Activated T-cell treated with anti-CD3 and anti-CD28 coated beads, Interleukin-2, amount 50 U/mL, for 72 hours (primary cell): ENCODE results near the gene ASTN2. TPM values are rescaled to one million over a fixed set of nuclear protein-coding genes. Genes with fewer than 3 reads are reported as not detected.

ENCODE experiments used
- ATAC-seq, 2 donors: fragments of 150-1000 bp; cut with Tn5 transposase; replicated peaks in 1 of 2; 2 replicates each; pipeline ENCODE4 v1.10.0; 2021; ENCODE audit warnings: moderate library complexity in 2 of 2, mild to moderate bottlenecking in 1 of 2
- DNase-seq, 2 donors: peaks; one replicate each; pipeline ENCODE4 v3.0.0; 2021 to 2022; ENCODE audit warnings: mixed read lengths in 1 of 2
- H3K27ac Mint-ChIP-seq: one replicate; pipeline ENCODE4 v1.8.0; 2022; ENCODE audit warnings: mild to moderate bottlenecking, moderate library complexity, mixed read lengths
- H3K27me3 Mint-ChIP-seq: one replicate; pipeline ENCODE4 v1.8.0; 2022; ENCODE audit warnings: low read depth, mixed read lengths
- H3K36me3 Mint-ChIP-seq, 2 donors: one replicate each; pipeline ENCODE4 v1.8.0; 2022; ENCODE audit warnings: mixed read lengths in 2 of 2, mild to moderate bottlenecking in 1 of 2; ENCODE audit not compliant: insufficient read depth in 2 of 2
- H3K4me1 Mint-ChIP-seq: one replicate; pipeline ENCODE4 v1.8.0; 2022; ENCODE audit warnings: low read depth, mixed read lengths
- H3K4me3 Mint-ChIP-seq, 2 donors: one replicate each; pipeline ENCODE4 v1.8.0; 2022; ENCODE audit warnings: mild to moderate bottlenecking in 2 of 2, mixed read lengths in 2 of 2, moderate library complexity in 2 of 2
- H3K9me3 Mint-ChIP-seq, 2 donors: one replicate each; pipeline ENCODE4 v1.8.0; 2022; ENCODE audit warnings: mixed read lengths in 2 of 2
- total RNA-seq, 2 donors: library from RNA; stranded (reverse); gene quantifications; one replicate each; pipeline ENCODE4 v1.2.3, GENCODE V29; 2022

The ASTN2 gene
- total RNA-seq, 2 donors from 2014 or later: 4.2 to 5.6 TPM

- Mint-ChIP-seq H3K4me3 (no peak overlapping the region), H3K27ac (no peak overlapping the region), H3K27me3 (no peaks in the 10 kb centered on the region), H3K36me3 (no peaks in the 10 kb centered on the region), H3K4me1 (no peaks in the 10 kb centered on the region), H3K9me3 (no peaks in the 10 kb centered on the region)
- DNase-seq: no peak
- no peak for ATAC-seq
Observed at GRCh38 chr9:116765011-116765410, 649.8 kb downstream of the ASTN2 start.

DNA sequence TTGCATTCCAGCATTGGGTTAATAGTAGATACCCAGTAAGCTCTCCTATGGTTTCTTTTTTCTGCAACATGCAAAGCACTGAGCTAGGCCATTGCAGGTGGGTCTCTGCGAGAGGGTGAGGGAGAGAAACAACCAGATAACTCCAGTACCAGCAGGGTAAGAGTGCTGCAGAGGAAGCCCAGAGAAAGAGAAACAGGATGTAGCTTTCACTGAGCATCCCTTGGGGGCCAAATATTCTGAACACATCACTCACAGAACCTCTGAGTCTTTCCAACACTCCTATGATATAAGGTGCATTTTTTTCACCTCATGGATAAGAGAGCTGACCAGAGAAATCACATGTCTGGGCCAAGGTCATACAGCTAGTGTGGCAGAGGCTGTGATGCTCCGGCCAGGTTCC, 651.1 kb downstream of the ASTN2 start:
- H3K4me1 Mint-ChIP-seq: no peaks in the 10 kb centered on the region
- no peak overlapping the region for H3K4me3 Mint-ChIP-seq
- ATAC-seq (no peak), DNase-seq (no peak)
- no peaks in the 10 kb centered on the region for H3K36me3 Mint-ChIP-seq
- H3K9me3 Mint-ChIP-seq: no peaks in the 10 kb centered on the region
- H3K27me3 Mint-ChIP-seq: no peaks in the 10 kb centered on the region
- H3K27ac Mint-ChIP-seq: no peak overlapping the region

GRCh38 chr9:116760636-116761035, 654.2 kb downstream of the ASTN2 start:
- DNase-seq: no peak
- ATAC-seq: no peak
- Mint-ChIP-seq H3K27me3 (peaks cover 6% of the 10 kb centered on the region), H3K9me3 (peaks cover 0 to under 1% of the 10 kb centered on the region in 2 donors), H3K4me1 (no peaks in the 10 kb centered on the region), H3K27ac (no peak overlapping the region), H3K36me3 (no peaks in the 10 kb centered on the region), H3K4me3 (no peak overlapping the region)

- H3K4me1 Mint-ChIP-seq: no peaks in the 10 kb centered on the region
- ATAC-seq: no peak
- no peak overlapping the region for H3K4me3 Mint-ChIP-seq
- H3K36me3 Mint-ChIP-seq: no peaks in the 10 kb centered on the region
- peaks cover 0 to 2% of the 10 kb centered on the region in 2 donors for H3K9me3 Mint-ChIP-seq
- DNase-seq: no peak
- peaks cover 6% of the 10 kb centered on the region for H3K27me3 Mint-ChIP-seq
- no peak overlapping the region for H3K27ac Mint-ChIP-seq
Observed at GRCh38 chr9:116757030-116757429, 657.8 kb downstream of the ASTN2 start.

GRCh38 chr9:116753389-116753788, 661.5 kb downstream of the ASTN2 start:
- ATAC-seq (no peak), DNase-seq (no peak)
- Mint-ChIP-seq H3K9me3 (peaks cover 0 to 2% of the 10 kb centered on the region in 2 donors), H3K4me1 (no peaks in the 10 kb centered on the region), H3K4me3 (no peak overlapping the region), H3K27me3 (peaks cover 18% of the 10 kb centered on the region), H3K27ac (no peak overlapping the region), H3K36me3 (no peaks in the 10 kb centered on the region)

DNA sequence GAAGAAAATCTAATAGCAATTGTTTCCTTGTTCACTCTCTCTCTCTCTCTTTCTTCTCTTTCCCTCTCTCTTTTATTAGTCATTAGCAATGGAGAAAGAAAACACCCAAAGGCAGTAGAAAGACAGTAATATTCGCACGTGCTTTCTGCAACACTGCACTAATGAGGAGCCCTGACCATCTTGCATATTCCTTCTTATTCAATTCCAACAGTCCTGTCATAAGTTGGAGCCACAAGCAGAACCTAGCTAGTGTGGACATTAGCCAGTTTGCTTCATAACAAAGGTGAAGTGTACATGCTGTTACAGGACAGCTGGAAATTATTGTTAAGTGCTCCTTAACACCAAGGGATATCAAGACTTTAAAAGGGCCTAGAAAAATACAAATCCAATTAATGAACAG, 664.3 kb downstream of the ASTN2 start:
- Mint-ChIP-seq H3K4me1 (no peaks in the 10 kb centered on the region), H3K4me3 (no peak overlapping the region), H3K27me3 (peaks cover 20% of the 10 kb centered on the region), H3K27ac (no peak overlapping the region), H3K36me3 (no peaks in the 10 kb centered on the region), H3K9me3 (peaks cover 0 to under 1% of the 10 kb centered on the region in 2 donors)
- ATAC-seq: no peak
- no peak for DNase-seq

DNA sequence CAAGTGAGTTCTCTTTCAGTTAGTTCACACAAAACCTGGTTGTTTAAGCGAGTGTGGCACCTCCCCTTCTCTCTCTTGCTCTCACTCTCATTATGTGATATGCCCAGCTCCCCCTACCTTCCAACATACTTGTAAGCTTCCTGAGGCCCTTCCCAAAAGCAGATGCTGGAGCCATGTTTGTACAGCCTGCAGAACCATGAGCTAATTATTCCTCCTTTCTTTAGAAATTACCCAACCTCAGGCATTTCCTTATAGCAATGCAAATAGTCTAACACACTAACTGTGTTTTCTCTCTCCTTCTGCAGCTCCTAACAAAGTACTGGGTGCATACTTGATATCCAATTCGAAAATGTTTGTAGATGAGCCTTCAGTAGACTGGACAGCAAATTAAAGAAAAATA, 665.1 kb downstream of the ASTN2 start:
- ATAC-seq (no peak), DNase-seq (no peak)
- Mint-ChIP-seq H3K4me1 (no peaks in the 10 kb centered on the region), H3K36me3 (no peaks in the 10 kb centered on the region), H3K4me3 (no peak overlapping the region), H3K27ac (no peak overlapping the region), H3K9me3 (no peaks in the 10 kb centered on the region), H3K27me3 (peaks cover 20% of the 10 kb centered on the region)

DNA sequence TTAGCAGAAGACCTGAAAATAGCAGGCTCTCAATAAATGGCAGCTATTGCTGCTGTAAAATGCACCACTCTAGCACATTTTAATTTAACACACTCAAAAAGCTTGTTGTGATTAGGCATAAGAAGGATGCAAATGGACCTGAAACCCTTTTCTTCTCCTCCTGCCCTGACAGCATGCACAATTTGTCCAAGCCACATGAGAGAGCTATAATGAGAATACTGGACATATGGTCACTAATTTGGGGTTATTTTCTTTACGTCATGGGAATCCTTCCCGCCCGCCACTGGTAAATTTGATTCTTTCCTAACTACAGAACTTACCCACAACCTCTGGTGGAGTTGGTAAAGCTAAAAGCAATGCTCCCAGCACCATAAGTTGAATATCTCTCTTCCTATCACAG, 665.7 kb downstream of the ASTN2 start:
- Mint-ChIP-seq H3K4me1 (no peaks in the 10 kb centered on the region), H3K27me3 (peaks cover 20% of the 10 kb centered on the region), H3K36me3 (no peaks in the 10 kb centered on the region), H3K27ac (no peak overlapping the region), H3K4me3 (no peak overlapping the region), H3K9me3 (no peaks in the 10 kb centered on the region)
- ATAC-seq (no peak), DNase-seq (no peak)

DNA sequence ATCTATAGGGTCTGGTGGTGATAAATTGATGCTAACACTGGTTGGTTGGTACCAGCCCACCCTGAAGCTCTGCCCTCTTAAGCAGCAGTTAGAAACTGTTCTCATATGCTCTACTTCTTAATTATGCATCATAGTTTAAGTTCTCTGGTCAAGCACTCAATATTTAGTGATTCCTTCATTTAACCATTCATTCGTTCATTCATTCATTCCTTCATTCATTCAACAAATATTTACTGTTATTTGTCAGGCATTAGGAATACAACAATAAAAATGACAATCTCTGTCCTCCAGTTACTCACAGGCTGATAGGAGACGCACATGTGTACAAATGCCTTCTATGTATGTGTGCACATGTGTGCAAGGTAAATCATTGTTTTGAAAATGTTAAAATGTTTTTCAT, 673.1 kb downstream of the ASTN2 start:
- H3K4me1 Mint-ChIP-seq: no peaks in the 10 kb centered on the region
- H3K9me3 Mint-ChIP-seq: peaks cover 0 to 1% of the 10 kb centered on the region in 2 donors
- peaks cover 27% of the 10 kb centered on the region for H3K27me3 Mint-ChIP-seq
- H3K36me3 Mint-ChIP-seq: no peaks in the 10 kb centered on the region
- H3K27ac Mint-ChIP-seq: no peak overlapping the region
- no peak for ATAC-seq
- no peak for DNase-seq
- no peak overlapping the region for H3K4me3 Mint-ChIP-seq

- Mint-ChIP-seq H3K9me3 (peaks cover 0 to 1% of the 10 kb centered on the region in 2 donors), H3K4me1 (no peaks in the 10 kb centered on the region), H3K27me3 (peaks cover 27% of the 10 kb centered on the region), H3K36me3 (no peaks in the 10 kb centered on the region), H3K4me3 (no peak overlapping the region), H3K27ac (no peak overlapping the region)
- DNase-seq (no peak), ATAC-seq (no peak)
Observed at GRCh38 chr9:116741086-116741740, 673.6 kb downstream of the ASTN2 start.

DNA sequence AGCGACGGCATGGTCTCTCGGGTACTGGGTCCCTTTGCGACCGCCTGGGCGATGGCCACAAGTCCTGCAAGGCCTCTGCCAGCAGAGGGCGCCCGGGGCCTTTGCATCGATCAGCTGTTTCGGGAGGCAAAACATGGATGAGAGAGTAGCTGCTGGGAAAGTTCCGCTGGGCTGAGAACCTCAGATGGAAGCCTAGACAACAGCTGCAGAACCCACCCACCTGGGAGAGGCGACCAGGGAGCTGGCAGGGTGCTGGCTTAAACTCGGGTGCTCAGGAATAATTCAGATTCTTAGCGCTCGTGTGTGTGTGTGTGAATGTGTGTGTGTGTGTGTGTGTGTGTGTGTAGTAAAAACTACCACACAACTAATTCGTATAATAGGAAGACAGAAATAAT, 677.7 kb downstream of the ASTN2 start:
- Mint-ChIP-seq H3K27ac (no peak overlapping the region), H3K36me3 (no peaks in the 10 kb centered on the region), H3K9me3 (peaks cover 0 to 1% of the 10 kb centered on the region in 2 donors), H3K4me3 (no peak overlapping the region), H3K4me1 (no peaks in the 10 kb centered on the region), H3K27me3 (peaks cover 26% of the 10 kb centered on the region)
- peak in 1 of 2 donors; percentile 54 for ATAC-seq
- peak; percentile 58 to 73 for DNase-seq

DNA sequence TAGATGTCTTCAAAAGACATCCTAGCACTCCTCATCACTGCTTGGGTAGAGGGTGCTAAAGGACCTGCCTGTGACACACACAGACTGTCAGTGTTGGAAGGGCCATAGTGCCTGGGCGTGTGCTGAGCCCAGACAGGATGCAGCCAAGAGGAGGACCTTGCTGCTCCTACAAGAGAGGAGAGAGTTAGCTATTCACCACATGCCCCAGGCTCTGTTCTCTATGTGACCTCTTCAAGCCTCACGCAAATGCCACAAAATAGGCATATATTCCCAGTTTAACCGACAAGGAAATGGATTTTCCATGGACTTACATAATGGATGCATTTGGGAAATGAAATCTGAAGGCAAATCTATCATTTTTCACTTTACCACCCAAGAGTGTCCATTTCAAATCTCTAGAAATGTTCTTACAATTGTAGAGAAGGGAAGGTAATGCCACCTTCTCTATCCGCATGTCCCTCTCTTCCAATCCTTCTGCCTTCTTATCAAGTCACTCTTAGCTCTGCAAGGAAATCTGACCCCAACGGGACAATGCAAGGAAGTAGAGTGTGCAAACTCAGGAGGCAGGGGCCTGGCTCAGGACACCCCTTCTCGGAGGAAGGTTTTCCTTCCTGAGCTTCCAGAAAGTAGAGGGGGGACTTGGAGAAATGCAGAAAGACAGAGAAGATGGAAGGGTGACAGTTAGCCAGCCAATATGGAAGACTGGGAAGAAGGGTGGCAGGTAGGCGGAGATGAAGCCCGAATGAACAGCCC, 678.3 kb downstream of the ASTN2 start:
- no peaks in the 10 kb centered on the region for H3K4me1 Mint-ChIP-seq
- H3K27me3 Mint-ChIP-seq: peaks cover 28% of the 10 kb centered on the region
- H3K36me3 Mint-ChIP-seq: no peaks in the 10 kb centered on the region
- DNase-seq: no peak
- H3K4me3 Mint-ChIP-seq: no peak overlapping the region
- H3K9me3 Mint-ChIP-seq: peaks cover 0 to 1% of the 10 kb centered on the region in 2 donors
- no peak overlapping the region for H3K27ac Mint-ChIP-seq
- no peak for ATAC-seq

DNA sequence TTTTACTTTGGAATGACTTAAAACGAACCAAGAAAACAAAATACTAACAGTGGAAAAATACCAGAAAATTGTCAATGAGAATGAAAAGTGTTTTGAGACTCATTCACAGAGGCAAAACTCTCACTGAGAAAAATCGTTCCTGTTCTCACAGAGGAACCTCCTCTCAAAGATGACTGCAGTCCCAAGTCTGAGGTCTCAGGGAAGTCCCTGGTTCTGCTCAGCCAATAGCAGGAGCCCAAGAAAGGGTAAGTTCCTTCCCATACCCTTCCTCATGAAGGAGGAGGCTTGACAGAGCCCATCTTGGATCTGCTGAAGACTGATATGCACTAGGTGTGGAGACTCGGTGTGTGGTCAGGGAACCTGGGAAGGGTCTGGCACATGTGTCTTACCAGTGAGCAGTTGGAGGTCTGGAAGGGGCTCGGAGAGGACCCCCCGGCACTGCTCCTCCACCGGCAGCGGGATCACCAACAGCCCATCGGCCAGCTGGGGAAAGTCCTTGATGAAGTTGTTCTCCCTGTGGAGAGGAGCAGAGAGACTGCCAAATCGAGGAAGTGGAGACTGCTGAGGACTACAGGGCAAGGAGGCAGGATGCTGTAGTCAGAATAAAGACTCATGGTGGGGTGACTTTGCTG, 681.7 kb downstream of the ASTN2 start:
- ATAC-seq (no peak), DNase-seq (no peak)
- Mint-ChIP-seq H3K27ac (no peak overlapping the region), H3K4me1 (no peaks in the 10 kb centered on the region), H3K4me3 (no peak overlapping the region), H3K27me3 (peaks cover 28% of the 10 kb centered on the region), H3K9me3 (peaks cover 0 to 1% of the 10 kb centered on the region in 2 donors), H3K36me3 (no peaks in the 10 kb centered on the region)
